Measurements from ENCODE around the gene ADIPOQ. TPM values are rescaled to one million over a fixed set of nuclear protein-coding genes. Genes with fewer than 3 reads are reported as not detected.
"Not testable (repeated sequence)": the region's sequence is repeated elsewhere in the genome, so short reads cannot be mapped to it uniquely, and the experiment has no call there.

ADIPOQ gene
- polyA plus RNA-seq, 3 donors, result not detected

DNA sequence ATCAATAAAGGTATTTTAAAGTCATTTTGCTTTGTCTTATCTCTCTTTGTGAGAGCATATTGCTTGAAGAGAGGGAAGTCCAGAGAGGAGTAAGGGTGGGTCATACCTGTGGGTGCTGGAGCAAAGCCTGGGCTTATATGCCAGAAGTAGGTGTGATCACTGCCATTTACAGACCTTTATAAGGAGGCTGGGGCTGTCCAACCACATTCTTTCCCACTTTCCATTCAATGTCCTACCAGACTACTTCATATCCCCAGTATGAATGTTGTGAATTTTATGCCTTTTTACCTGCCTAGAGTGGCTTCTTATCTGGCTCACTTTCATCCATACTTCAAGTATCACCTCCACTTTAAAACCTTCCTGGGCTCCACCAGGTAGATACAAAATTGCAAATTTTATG lies 48.4 kb downstream of the ADIPOQ start:
- H3K27ac ChIP-seq (ENCODE audit: low read depth in 1 of 2, low read length in 2 of 2), result no peak overlapping the region
- Mint-ChIP-seq H3K9me3 (peaks cover 4 to 11% (median 8%) of the 10 kb centered on the region in 7 donors), H3K27me3 (ENCODE audit: low read depth in 3 of 3) (peaks cover 0 to 6% (median 0%) of the 10 kb centered on the region in 3 donors), H3K4me1 (peaks cover 4% of the 10 kb centered on the region), H3K27ac (no peak overlapping the region), H3K4me3 (no peak overlapping the region), H3K36me3 (no peaks in the 10 kb centered on the region)
- H3K4me1 ChIP-seq (ENCODE audit: control insufficient read depth in 1 of 2, insufficient read depth in 2 of 2, low read length in 2 of 2), result no peaks in the 10 kb centered on the region
- H3K79me2 ChIP-seq (ENCODE audit: insufficient read depth, low read length), result no peaks in the 10 kb centered on the region
- DNase-seq, result no peak
- no peak overlapping the region for H3K4me2 ChIP-seq (replicated peaks; ENCODE audit: extremely low read depth, low read length, poor library complexity, severe bottlenecking)
- no peak overlapping the region for H3K4me3 ChIP-seq (replicated peaks in 1 of 3; ENCODE audit: low read depth in 2 of 3, low read length in 3 of 3)
- no peaks in the 10 kb centered on the region for H3K27me3 ChIP-seq (ENCODE audit: control insufficient read depth in 2 of 2, insufficient read depth in 2 of 2, low read length in 2 of 2)
- TF ChIP-seq, protein P1, sequence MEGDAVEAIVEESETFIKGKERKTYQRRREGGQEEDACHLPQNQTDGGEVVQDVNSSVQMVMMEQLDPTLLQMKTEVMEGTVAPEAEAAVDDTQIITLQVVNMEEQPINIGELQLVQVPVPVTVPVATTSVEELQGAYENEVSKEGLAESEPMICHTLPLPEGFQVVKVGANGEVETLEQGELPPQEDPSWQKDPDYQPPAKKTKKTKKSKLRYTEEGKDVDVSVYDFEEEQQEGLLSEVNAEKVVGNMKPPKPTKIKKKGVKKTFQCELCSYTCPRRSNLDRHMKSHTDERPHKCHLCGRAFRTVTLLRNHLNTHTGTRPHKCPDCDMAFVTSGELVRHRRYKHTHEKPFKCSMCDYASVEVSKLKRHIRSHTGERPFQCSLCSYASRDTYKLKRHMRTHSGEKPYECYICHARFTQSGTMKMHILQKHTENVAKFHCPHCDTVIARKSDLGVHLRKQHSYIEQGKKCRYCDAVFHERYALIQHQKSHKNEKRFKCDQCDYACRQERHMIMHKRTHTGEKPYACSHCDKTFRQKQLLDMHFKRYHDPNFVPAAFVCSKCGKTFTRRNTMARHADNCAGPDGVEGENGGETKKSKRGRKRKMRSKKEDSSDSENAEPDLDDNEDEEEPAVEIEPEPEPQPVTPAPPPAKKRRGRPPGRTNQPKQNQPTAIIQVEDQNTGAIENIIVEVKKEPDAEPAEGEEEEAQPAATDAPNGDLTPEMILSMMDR (IDR thresholded peaks at IDR 0.05), result no peak
- H3K9me3 ChIP-seq (replicated peaks in 1 of 2; ENCODE audit: control insufficient read depth in 1 of 2, insufficient read depth in 1 of 2, low read length in 2 of 2), result no peaks in the 10 kb centered on the region
- intact Hi-C loops (cut with micrococcal nuclease), result no loop called here
- no peaks in the 10 kb centered on the region for H3K36me3 ChIP-seq (replicated peaks in 1 of 2; ENCODE audit: control insufficient read depth in 1 of 2, insufficient read depth in 2 of 2, low read length in 2 of 2)
- no peak overlapping the region for H3K9ac ChIP-seq (ENCODE audit: insufficient read depth, low read length, poor library complexity, severe bottlenecking)
- H2AFZ ChIP-seq (ENCODE audit: insufficient read depth, low read depth, low read length, poor library complexity, severe bottlenecking), result no peak overlapping the region
- H4K20me1 ChIP-seq (ENCODE audit: insufficient read depth, low read length), result no peaks in the 10 kb centered on the region

DNA sequence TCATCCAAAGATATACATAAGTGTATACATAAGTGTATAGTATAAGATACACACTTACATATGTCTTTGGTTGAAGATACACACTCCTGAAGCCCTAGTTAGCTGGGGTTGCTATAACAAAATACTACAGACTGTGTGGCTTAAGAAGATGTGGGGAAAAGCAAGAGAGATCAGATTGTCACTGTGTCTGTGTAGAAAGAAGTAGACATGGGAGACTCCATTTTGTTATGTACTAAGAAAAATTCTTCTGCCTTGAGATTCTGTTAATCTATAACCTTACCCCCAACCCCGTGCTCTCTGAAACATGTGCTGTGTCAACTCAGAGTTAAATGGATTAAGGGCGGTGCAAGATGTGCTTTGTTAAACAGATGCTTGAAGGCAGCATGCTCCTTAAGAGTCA lies 50.6 kb downstream of the ADIPOQ start:
- WGBS (ENCODE audit: insufficient coverage), result no CpG with 5 or more reads among the region's 2 CpGs
- not testable (repeated sequence) for H3K4me1 ChIP-seq (ENCODE audit: control insufficient read depth in 1 of 2, insufficient read depth in 2 of 2, low read length in 2 of 2); H3K36me3 Mint-ChIP-seq

More for the DNA sequence above, 50.6 kb downstream of the ADIPOQ start:
- H3K27ac ChIP-seq (ENCODE audit: low read depth in 1 of 2, low read length in 2 of 2); H2AFZ ChIP-seq (ENCODE audit: insufficient read depth, low read depth, low read length, poor library complexity, severe bottlenecking); H3K79me2 ChIP-seq (ENCODE audit: insufficient read depth, low read length); H3K4me1 Mint-ChIP-seq; intact Hi-C loops (cut with micrococcal nuclease); H3K4me3 ChIP-seq (replicated peaks in 1 of 3; ENCODE audit: low read depth in 2 of 3, low read length in 3 of 3); H3K9me3 ChIP-seq (replicated peaks in 1 of 2; ENCODE audit: control insufficient read depth in 1 of 2, insufficient read depth in 1 of 2, low read length in 2 of 2); H3K9ac ChIP-seq (ENCODE audit: insufficient read depth, low read length, poor library complexity, severe bottlenecking); H3K27ac Mint-ChIP-seq; DNase-seq; H3K4me2 ChIP-seq (replicated peaks; ENCODE audit: extremely low read depth, low read length, poor library complexity, severe bottlenecking); H4K20me1 ChIP-seq (ENCODE audit: insufficient read depth, low read length); H3K4me3 Mint-ChIP-seq; H3K27me3 ChIP-seq (ENCODE audit: control insufficient read depth in 2 of 2, insufficient read depth in 2 of 2, low read length in 2 of 2); H3K27me3 Mint-ChIP-seq (ENCODE audit: low read depth in 3 of 3); H3K36me3 ChIP-seq (replicated peaks in 1 of 2; ENCODE audit: control insufficient read depth in 1 of 2, insufficient read depth in 2 of 2, low read length in 2 of 2): not testable (repeated sequence)
- peaks cover 4 to 13% (median 8%) of the 10 kb centered on the region in 7 donors for H3K9me3 Mint-ChIP-seq
